NCI-H187 treated with DMSO at 0.1 percent for 48 hours (cell line): ENCODE measurements around the gene CAMTA2.
"Not testable (repeated sequence)": the region's sequence is repeated elsewhere in the genome, so short reads cannot be mapped to it uniquely, and the experiment has no call there.

Source experiments
- DNase-seq: peaks from one replicate; lab custom pipeline; 2025; lab: John Stamatoyannopoulos, UW

CAMTA2 gene

DNA sequence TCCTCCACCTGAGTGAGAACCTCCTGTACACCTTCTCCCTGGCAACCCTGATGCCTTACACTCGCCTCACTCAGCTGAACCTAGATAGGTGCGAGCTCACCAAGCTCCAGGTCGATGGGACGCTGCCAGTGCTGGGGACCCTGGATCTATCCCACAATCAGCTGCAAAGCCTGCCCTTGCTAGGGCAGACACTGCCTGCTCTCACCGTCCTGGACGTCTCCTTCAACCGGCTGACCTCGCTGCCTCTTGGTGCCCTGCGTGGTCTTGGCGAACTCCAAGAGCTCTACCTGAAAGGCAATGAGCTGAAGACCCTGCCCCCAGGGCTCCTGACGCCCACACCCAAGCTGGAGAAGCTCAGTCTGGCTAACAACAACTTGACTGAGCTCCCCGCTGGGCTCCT lies 54.7 kb downstream of the CAMTA2 start:
- no peak for DNase-seq

DNA sequence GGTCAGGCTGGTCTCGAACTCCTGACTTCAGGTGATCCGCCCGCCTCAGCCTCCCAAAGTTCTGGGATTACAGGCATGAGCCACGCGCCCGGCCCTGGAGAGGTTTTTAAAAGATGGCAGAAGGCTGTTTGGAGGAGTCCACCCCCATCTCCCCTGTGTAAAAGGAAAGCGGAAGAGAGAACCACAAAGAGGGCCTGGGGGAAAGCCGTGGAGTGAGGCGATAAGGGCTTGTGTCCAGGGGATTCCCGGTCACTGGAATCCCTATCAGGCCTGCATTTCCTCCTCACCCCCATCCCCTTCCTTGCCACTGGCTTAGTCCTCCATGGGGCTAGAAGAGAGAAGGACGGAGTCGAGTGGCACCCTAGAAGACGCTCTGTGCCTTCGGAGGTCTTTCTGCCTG lies 55.5 kb downstream of the CAMTA2 start, which contains the start of gene GP1BA:
TSS of gene GP1BA (plus strand) at position 315 of the 400 bp plus-strand sequence. CDS start 328 bp downstream, outside the sequence.
- no peak for DNase-seq

DNA sequence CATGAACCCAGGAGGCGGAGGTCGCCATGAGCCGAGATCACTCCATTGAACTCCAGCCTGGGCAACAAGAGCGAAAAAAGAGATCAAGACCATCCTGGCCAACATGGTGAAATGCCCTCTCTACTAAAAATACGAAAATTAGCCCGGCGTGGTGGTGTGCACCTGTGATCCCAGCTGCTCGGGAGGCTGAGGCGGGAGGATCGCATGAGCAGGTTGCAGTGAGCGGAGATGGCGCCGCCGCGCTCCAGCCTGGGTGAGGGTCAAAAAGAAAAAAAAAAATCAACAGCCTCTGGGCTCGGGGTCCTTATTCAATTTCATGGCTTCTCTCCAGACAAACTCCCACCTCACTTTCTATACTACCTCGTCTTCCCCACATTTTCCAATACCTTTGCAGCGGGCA lies 58.6 kb downstream of the CAMTA2 start:
- DNase-seq, result no peak

DNA sequence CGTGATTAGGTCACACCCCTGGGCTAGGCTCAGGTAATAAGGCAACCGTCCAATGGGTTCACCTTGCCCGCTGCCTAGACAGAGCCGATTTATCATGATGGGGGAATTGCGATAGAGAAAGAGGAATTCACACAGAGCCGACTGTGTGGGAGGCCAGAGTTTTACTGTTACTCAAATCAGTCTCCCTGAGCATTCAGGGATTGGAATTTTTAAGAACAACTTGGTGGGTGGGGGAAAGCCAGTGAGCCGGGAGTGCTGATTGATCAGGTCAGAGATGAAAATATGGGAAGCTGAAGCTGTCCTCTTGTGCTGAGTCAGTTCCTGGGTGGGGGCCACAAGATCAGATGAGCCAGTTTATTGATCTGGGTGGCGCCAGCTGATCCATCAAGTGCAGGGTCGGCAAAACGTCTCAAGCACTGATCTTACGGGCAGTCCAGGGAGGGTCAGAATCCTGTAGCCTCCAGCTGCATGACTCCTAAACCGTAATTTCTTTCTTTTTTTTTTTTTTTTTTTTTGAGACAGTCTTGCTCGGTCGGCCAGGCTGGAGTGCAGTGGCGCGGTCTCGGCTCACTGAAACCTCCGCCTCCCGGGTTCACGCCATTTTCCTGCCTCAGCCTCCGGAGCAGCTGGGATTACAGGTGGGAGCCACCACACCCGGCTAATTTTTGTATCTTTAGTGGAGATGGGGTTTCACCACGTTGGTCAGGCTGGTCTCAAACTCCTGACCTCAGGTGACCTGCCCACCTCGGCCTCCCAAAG lies 60.7 kb downstream of the CAMTA2 start:
- DNase-seq, result not testable (repeated sequence)

DNA sequence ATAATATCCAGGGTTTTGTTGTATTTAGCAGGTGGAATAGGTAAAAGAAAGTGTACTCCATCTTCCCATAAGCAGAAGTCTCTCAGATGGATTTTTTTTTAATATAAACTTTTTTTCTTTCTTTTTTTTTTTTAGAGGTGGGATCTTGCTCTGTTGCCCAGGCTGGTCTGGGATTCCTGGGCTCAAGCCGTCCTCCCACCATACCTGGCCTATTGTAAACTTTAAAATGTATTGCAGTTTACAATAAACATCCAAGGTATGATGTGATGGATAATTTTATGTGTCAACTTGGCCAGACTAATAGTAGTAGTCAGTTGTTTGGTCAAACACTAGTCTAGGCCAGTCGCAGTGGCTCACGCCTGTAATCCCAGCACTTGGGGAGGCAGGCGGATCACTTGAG lies 66.2 kb downstream of the CAMTA2 start:
- no peak for DNase-seq

DNA sequence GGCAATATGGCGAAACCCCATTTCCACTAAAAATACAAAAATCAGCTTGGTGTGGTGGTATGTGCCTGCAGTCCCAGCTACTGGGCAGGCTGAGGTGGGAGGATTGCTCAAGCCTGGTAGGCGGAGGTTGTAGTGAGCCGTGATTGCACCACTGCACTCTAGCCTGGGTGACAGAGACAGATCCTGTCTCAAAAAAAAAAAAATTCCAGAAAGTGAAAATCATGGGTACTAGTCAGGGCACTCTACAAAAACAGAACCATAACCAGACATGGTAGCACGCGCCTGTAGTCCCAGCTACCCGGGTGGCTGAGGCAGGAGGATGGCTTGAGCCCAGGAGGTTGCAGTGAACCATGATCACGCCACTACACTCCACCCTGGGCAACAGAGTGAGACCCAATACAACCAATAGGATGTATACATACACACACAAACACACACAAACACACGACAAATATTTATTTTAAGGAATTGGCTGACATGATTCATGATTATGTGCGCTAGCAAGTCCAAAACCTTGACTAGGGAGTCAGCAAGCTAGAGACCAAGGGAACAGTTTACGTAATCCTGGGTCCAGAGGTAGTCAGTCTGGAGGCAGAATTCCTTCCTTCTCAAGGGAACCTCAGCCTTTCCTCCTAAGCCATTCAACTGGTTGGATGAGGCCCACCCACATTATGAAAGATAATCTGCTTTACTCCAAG lies 67.0 kb downstream of the CAMTA2 start:
- no peak for DNase-seq

DNA sequence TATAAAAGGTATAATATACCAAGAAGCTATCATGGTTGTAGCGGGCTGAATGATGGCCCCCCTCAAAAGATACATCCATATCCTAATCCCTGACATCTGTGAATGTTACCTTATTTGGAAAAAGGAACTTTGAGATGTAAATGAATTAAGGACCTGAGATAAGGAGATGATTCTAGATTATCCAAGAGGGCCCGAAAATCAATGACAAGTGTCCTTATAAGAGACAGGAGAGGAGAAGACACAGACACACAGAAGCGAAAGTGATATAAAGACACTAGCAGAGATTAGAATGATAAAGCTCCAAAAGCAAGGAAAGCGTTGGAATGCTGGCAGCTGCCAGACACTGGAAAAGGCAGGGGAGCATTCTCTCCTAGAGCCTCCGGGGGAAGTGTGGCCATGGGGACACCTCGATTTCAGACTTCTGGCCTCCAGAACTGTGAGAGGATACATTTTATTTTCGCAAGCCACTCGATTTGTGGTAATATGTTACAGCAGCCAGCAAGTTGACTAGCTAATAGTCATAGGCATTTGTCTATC lies 67.9 kb downstream of the CAMTA2 start:
- no peak for DNase-seq
